GM21737 (cell line): Measurements from ENCODE around the gene ZNF133.
"Not testable (repeated sequence)": the region's sequence is repeated elsewhere in the genome, so short reads cannot be mapped to it uniquely, and the experiment has no call there.

Source experiments
- ATAC-seq: cut with Tn5 transposase; IDR thresholded peaks from one replicate; pipeline ENCODE4 v1.9.1; 2021; ENCODE audit warnings: mild to moderate bottlenecking, moderate library complexity; ENCODE audit not compliant: unreplicated experiment

The ZNF133 gene

GRCh38 chr20:18284805-18285533, 3.4 kb upstream of the ZNF133 start:
- no peak for ATAC-seq

- no peak for ATAC-seq
These were observed 797 bp upstream of the ZNF133 start for GRCh38 chr20:18287546-18287914.

GRCh38 chr20:18288749-18289267, 481 bp downstream of the ZNF133 start:
- ATAC-seq, result no peak

- no peak for ATAC-seq
These were observed 979 bp downstream of the ZNF133 start for GRCh38 chr20:18289306-18289705.

- ATAC-seq, result no peak
These were observed 11.0 kb downstream of the ZNF133 start for GRCh38 chr20:18299364-18299763.

GRCh38 chr20:18304618-18305017, 16.3 kb downstream of the ZNF133 start:
- no peak for ATAC-seq

GRCh38 chr20:18307301-18307700, 19.0 kb downstream of the ZNF133 start:
- no peak for ATAC-seq

- no peak for ATAC-seq
These were observed 21.7 kb downstream of the ZNF133 start for GRCh38 chr20:18310051-18310450.

GRCh38 chr20:18310592-18310991, 22.3 kb downstream of the ZNF133 start:
- ATAC-seq, result no peak

GRCh38 chr20:18312723-18313122, 24.4 kb downstream of the ZNF133 start:
- no peak for ATAC-seq

- no peak for ATAC-seq
These were observed 25.1 kb downstream of the ZNF133 start for GRCh38 chr20:18313411-18313810.

GRCh38 chr20:18314786-18315406, 26.6 kb downstream of the ZNF133 start:
- no peak for ATAC-seq

GRCh38 chr20:18316166-18316565, 27.8 kb downstream of the ZNF133 start:
- ATAC-seq, result no peak

- ATAC-seq, result no peak
These were observed 33.0 kb downstream of the ZNF133 start for GRCh38 chr20:18321316-18321715.

GRCh38 chr20:18321976-18322950, 33.9 kb downstream of the ZNF133 start:
- no peak for ATAC-seq

- ATAC-seq, result no peak
These were observed 35.4 kb downstream of the ZNF133 start for GRCh38 chr20:18323705-18324104.

- no peak for ATAC-seq
These were observed 36.3 kb downstream of the ZNF133 start for GRCh38 chr20:18324596-18325089.

- no peak for ATAC-seq
These were observed 38.7 kb downstream of the ZNF133 start for GRCh38 chr20:18326990-18327389.

GRCh38 chr20:18331694-18332093, 43.4 kb downstream of the ZNF133 start:
- ATAC-seq, result no peak

- not testable (repeated sequence) for ATAC-seq
These were observed 61.4 kb downstream of the ZNF133 start for GRCh38 chr20:18349749-18350148.

- no peak for ATAC-seq
These were observed 71.5 kb downstream of the ZNF133 start for GRCh38 chr20:18359854-18360253.
